H9 (cell line): ENCODE measurements around the gene ACRV1. TPM values are rescaled to one million over a fixed set of nuclear protein-coding genes. Genes with fewer than 3 reads are reported as not detected.

Experiments used
- DNase-seq: peaks from one replicate; pipeline ENCODE4 v3.0.0-alpha.2; 2017
- H2AFZ ChIP-seq: one replicate; pipeline ENCODE4 v1.6.1; 2013; ENCODE audit warnings: mild to moderate bottlenecking, low read length, control low read depth, moderate library complexity
- H2AK5ac ChIP-seq: 2 replicates; pipeline ENCODE4 v1.6.1; 2013; ENCODE audit warnings: low read length, control low read depth, mixed read lengths; ENCODE audit not compliant: insufficient read length
- H2BK120ac ChIP-seq: one replicate; pipeline ENCODE4 v1.6.1; 2013; ENCODE audit warnings: low read depth, mild to moderate bottlenecking, low read length, control low read depth, inconsistent platforms; ENCODE audit not compliant: poor library complexity, severe bottlenecking
- H2BK12ac ChIP-seq: 2 replicates; pipeline ENCODE4 v1.6.1; 2013; ENCODE audit warnings: low read length, control low read depth, mixed read lengths, low read depth; ENCODE audit not compliant: insufficient read length
- H2BK15ac ChIP-seq: 2 replicates; pipeline ENCODE4 v1.6.1; 2013; ENCODE audit warnings: low read depth, low read length, control low read depth
- H2BK20ac ChIP-seq: one replicate; pipeline ENCODE4 v1.6.1; 2013; ENCODE audit warnings: low read depth, mild to moderate bottlenecking, low read length, control low read depth, inconsistent platforms; ENCODE audit not compliant: poor library complexity, severe bottlenecking
- H2BK5ac ChIP-seq: 2 replicates; pipeline ENCODE4 v1.6.1; 2013; ENCODE audit warnings: low read length, control low read depth, mixed read lengths; ENCODE audit not compliant: insufficient read length
- H3K14ac ChIP-seq: 2 replicates; pipeline ENCODE4 v1.6.1; 2013; ENCODE audit warnings: low read length, control low read depth; ENCODE audit not compliant: insufficient read depth
- H3K18ac ChIP-seq: 2 replicates; pipeline ENCODE4 v1.6.1; 2013; ENCODE audit warnings: low read depth, mild to moderate bottlenecking, mixed read lengths, low read length, control low read depth; ENCODE audit not compliant: insufficient read length
- H3K23ac ChIP-seq: 2 replicates; pipeline ENCODE4 v1.6.1; 2013; ENCODE audit warnings: low read length, control low read depth, mixed read lengths, low read depth; ENCODE audit not compliant: insufficient read length
- H3K23me2 ChIP-seq: 2 replicates; pipeline ENCODE4 v1.6.1; 2013; ENCODE audit warnings: low read depth, mild to moderate bottlenecking, mixed read lengths, low read length, control low read depth; ENCODE audit not compliant: insufficient read length, poor library complexity, severe bottlenecking
- H3K27ac ChIP-seq: 2 replicates; pipeline ENCODE4 v1.5.1; 2013; ENCODE audit warnings: low read length, control low read depth, mixed read lengths, low read depth; ENCODE audit not compliant: insufficient read length
- H3K27me3 ChIP-seq: 2 replicates; pipeline ENCODE4 v1.6.1; 2013; ENCODE audit warnings: low read length, control low read depth, inconsistent platforms; ENCODE audit not compliant: insufficient read depth
- H3K4ac ChIP-seq: 2 replicates; pipeline ENCODE4 v1.6.1; 2013; ENCODE audit warnings: low read depth, mild to moderate bottlenecking, control low read depth, inconsistent platforms, low read length, moderate library complexity
- H3K4me1 ChIP-seq: 2 replicates; pipeline ENCODE4 v1.6.1; 2013; ENCODE audit warnings: low read length, control low read depth, inconsistent platforms; ENCODE audit not compliant: insufficient read depth
- H3K4me2 ChIP-seq: 2 replicates; pipeline ENCODE4 v1.6.1; 2013; ENCODE audit warnings: low read length, control low read depth, mixed read lengths; ENCODE audit not compliant: insufficient read length, insufficient read depth
- H3K56ac ChIP-seq: 2 replicates; pipeline ENCODE4 v1.6.1; 2013; ENCODE audit warnings: low read depth, mild to moderate bottlenecking, mixed read lengths, low read length, control low read depth; ENCODE audit not compliant: insufficient read length
- H3K79me1 ChIP-seq: 2 replicates; pipeline ENCODE4 v1.6.1; 2013; ENCODE audit warnings: low read depth, mild to moderate bottlenecking, moderate library complexity, low read length, control low read depth, inconsistent platforms; ENCODE audit not compliant: insufficient read depth, poor library complexity, severe bottlenecking
- H3K79me2 ChIP-seq: 2 replicates; pipeline ENCODE4 v1.6.1; 2013; ENCODE audit warnings: low read length, control low read depth, inconsistent platforms; ENCODE audit not compliant: insufficient read depth
- H3K9ac ChIP-seq: 2 replicates; pipeline ENCODE4 v1.6.1; 2013; ENCODE audit warnings: low read length, control low read depth, mixed read lengths; ENCODE audit not compliant: insufficient read length; ENCODE audit errors: extremely low read depth
- H3K9me3 ChIP-seq: one replicate; pipeline ENCODE4 v1.6.1; 2013; ENCODE audit warnings: low read depth, low read length, inconsistent platforms; ENCODE audit not compliant: control insufficient read depth
- H3T11ph ChIP-seq: one replicate; pipeline ENCODE4 v1.6.1; 2013; ENCODE audit warnings: mild to moderate bottlenecking, low read length, control low read depth, inconsistent platforms
- H4K20me1 ChIP-seq: one replicate; pipeline ENCODE4 v1.6.1; 2013; ENCODE audit not compliant: control insufficient read depth, insufficient read length, insufficient read depth
- H4K5ac ChIP-seq: 2 replicates; pipeline ENCODE4 v1.6.1; 2013; ENCODE audit warnings: low read depth, mild to moderate bottlenecking, mixed read lengths, low read length, control low read depth; ENCODE audit not compliant: insufficient read length
- H4K8ac ChIP-seq: replicated peaks from 2 replicates; pipeline ENCODE4 v1.6.1; 2013; ENCODE audit warnings: low read length, control low read depth, mixed read lengths, low read depth; ENCODE audit not compliant: insufficient read length
- H4K91ac ChIP-seq: 2 replicates; pipeline ENCODE4 v1.6.1; 2013; ENCODE audit warnings: low read depth, mild to moderate bottlenecking, moderate library complexity, mixed read lengths, low read length, control low read depth; ENCODE audit not compliant: insufficient read length
- H3K27ac Mint-ChIP-seq, 3 experiments: 2 replicates in 2 of 3; 3 replicates in 1 of 3; pipeline ENCODE4 v1.8.0; 2020 to 2021; ENCODE audit warnings: mixed read lengths in 3 of 3, mild to moderate bottlenecking in 1 of 3, moderate library complexity in 1 of 3
- H3K27me3 Mint-ChIP-seq: 2 replicates; pipeline ENCODE4 v1.8.0; 2021; ENCODE audit warnings: low read depth, mild to moderate bottlenecking, moderate library complexity, mixed read lengths
- H3K36me3 Mint-ChIP-seq, 3 experiments: 2 replicates in 2 of 3; 3 replicates in 1 of 3; pipeline ENCODE4 v1.8.0; 2020 to 2021; ENCODE audit warnings: low read depth in 3 of 3, mixed read lengths in 3 of 3; ENCODE audit not compliant: insufficient read depth in 1 of 3
- H3K4me1 Mint-ChIP-seq, 2 experiments: 2 replicates each; pipeline ENCODE4 v1.8.0; 2020; ENCODE audit warnings: mixed read lengths in 2 of 2
- H3K4me3 Mint-ChIP-seq, 2 experiments: 2 replicates in 1 of 2; 3 replicates in 1 of 2; pipeline ENCODE4 v1.8.0; 2020 to 2021; ENCODE audit warnings: mild to moderate bottlenecking in 2 of 2, mixed read lengths in 2 of 2, moderate library complexity in 1 of 2
- H3K9me3 Mint-ChIP-seq, 2 experiments: 2 replicates in 1 of 2; 3 replicates in 1 of 2; pipeline ENCODE4 v1.8.0; 2020; ENCODE audit warnings: mild to moderate bottlenecking in 2 of 2, mixed read lengths in 2 of 2, moderate library complexity in 1 of 2
- CTCF ChIP-seq: fragments of 200-600 bp; sonication (generic); conservative IDR thresholded peaks from 3 replicates; pipeline ENCODE4 v1.8.0; 2021; ENCODE audit warnings: antibody characterized with exemption, mild to moderate bottlenecking
- WGBS: extraction: QIAGEN DNeasy Blood & Tissue Kit; methylation state at CpG from one replicate; pipeline ENCODE4 v1.1.7; 2013; ENCODE audit warnings: missing lambda C conversion rate, low lambda C conversion rate, mixed read lengths; ENCODE audit not compliant: insufficient read length; ENCODE audit errors: extremely low coverage; 5-methylcytosine and 5-hydroxymethylcytosine counted together
- total RNA-seq: library from RNA; stranded (reverse); gene quantifications from 2 replicates; pipeline ENCODE4 v1.2.1, GENCODE V29; 2021

The ACRV1 gene
- total RNA-seq, 1 experiment from 2014 or later, result not detected

GRCh38 chr11:125670172-125670571, 10.5 kb downstream of the ACRV1 start:
- no peak overlapping the region for H3K4me2 ChIP-seq
- H4K8ac ChIP-seq, result no peak overlapping the region
- no peaks in the 10 kb centered on the region for H3K27me3 Mint-ChIP-seq
- H3K27me3 ChIP-seq, result no peaks in the 10 kb centered on the region
- no peak overlapping the region for H2BK12ac ChIP-seq
- no peak overlapping the region for H3K14ac ChIP-seq
- no peak overlapping the region for H2BK5ac ChIP-seq
- no peak overlapping the region for H3K27ac Mint-ChIP-seq
- H2BK20ac ChIP-seq, result no peak overlapping the region
- H3T11ph ChIP-seq, result no peak overlapping the region
- H3K4me3 Mint-ChIP-seq, result no peak overlapping the region
- H2BK15ac ChIP-seq, result no peak overlapping the region
- no peaks in the 10 kb centered on the region for H3K4me1 ChIP-seq
- H3K23ac ChIP-seq, result no peak overlapping the region
- no peak overlapping the region for H2AK5ac ChIP-seq
- H4K5ac ChIP-seq, result no peak overlapping the region
- H3K9me3 Mint-ChIP-seq, result peaks cover 0 to 4% of the 10 kb centered on the region in 2 experiments; a peak in 2 of 5 replicates
- no peak overlapping the region for H3K9ac ChIP-seq
- H3K9me3 ChIP-seq, result no peaks in the 10 kb centered on the region
- no peak for TF ChIP-seq CTCF
- H3K56ac ChIP-seq, result no peak overlapping the region
- WGBS, result no CpG with 5 or more reads among the region's 1 CpG
- H2BK120ac ChIP-seq, result no peak overlapping the region
- peaks cover 19 to 42% (median 39%) of the 10 kb centered on the region in 3 experiments for H3K36me3 Mint-ChIP-seq
- H3K4me1 Mint-ChIP-seq, result no peaks in the 10 kb centered on the region
- no peak overlapping the region for H3K18ac ChIP-seq
- H4K20me1 ChIP-seq, result no peaks in the 10 kb centered on the region
- no peak overlapping the region for H3K4ac ChIP-seq
- H3K23me2 ChIP-seq, result no peaks in the 10 kb centered on the region
- H4K91ac ChIP-seq, result no peak overlapping the region
- H3K79me1 ChIP-seq, result no peaks in the 10 kb centered on the region
- no peak for DNase-seq
- no peak overlapping the region for H3K27ac ChIP-seq
- no peaks in the 10 kb centered on the region for H3K79me2 ChIP-seq
- H2AFZ ChIP-seq, result no peak overlapping the region
